CD14-positive monocyte (primary cell): ENCODE results near the gene ANAPC7. TPM values are rescaled to one million over a fixed set of nuclear protein-coding genes. Genes with fewer than 3 reads are reported as not detected.

Experiments used
- DNase-seq, 3 donors: peaks; one replicate each; pipeline ENCODE4 v3.0.0-alpha.2; 2011 to 2022
- H2AFZ ChIP-seq: 2 replicates; pipeline ENCODE4 v1.6.0; 2012; ENCODE audit warnings: mild to moderate bottlenecking, low read depth, low read length, inconsistent platforms; ENCODE audit not compliant: insufficient read depth, poor library complexity, severe bottlenecking
- H3K27ac ChIP-seq, 2 donors: 1 replicate in 1 of 2; 2 replicates in 1 of 2; pipeline ENCODE4 v1.5.1; 2012 to 2013; ENCODE audit warnings: low read length in 2 of 2, control low read depth in 1 of 2, inconsistent platforms in 1 of 2, low read depth in 1 of 2, mild to moderate bottlenecking in 1 of 2
- H3K27me3 ChIP-seq, 2 donors: one replicate each; pipeline versions ENCODE4 v1.6.0 to v1.6.1; 2011 to 2013; ENCODE audit warnings: low read length in 2 of 2; ENCODE audit not compliant: control insufficient read depth in 2 of 2, insufficient read depth in 2 of 2
- H3K36me3 ChIP-seq, 2 donors: replicated peaks in 1 of 2; 1 replicate in 1 of 2; 2 replicates in 1 of 2; pipeline versions ENCODE4 v1.5.1 to v1.6.1; 2012 to 2013; ENCODE audit warnings: low read length in 2 of 2, control low read depth in 1 of 2, inconsistent platforms in 1 of 2, mild to moderate bottlenecking in 1 of 2; ENCODE audit not compliant: insufficient read depth in 2 of 2, control insufficient read depth in 1 of 2
- H3K4me1 ChIP-seq, 2 donors: 1 replicate in 1 of 2; 2 replicates in 1 of 2; pipeline versions ENCODE4 v1.5.1 to v1.6.1; 2012 to 2013; ENCODE audit warnings: low read length in 2 of 2, control low read depth in 1 of 2, inconsistent platforms in 1 of 2, mild to moderate bottlenecking in 1 of 2, moderate library complexity in 1 of 2; ENCODE audit not compliant: insufficient read depth in 2 of 2, control insufficient read depth in 1 of 2
- H3K4me2 ChIP-seq: replicated peaks from 2 replicates; pipeline ENCODE3; 2012; ENCODE audit warnings: low read length, moderate library complexity, mild to moderate bottlenecking; ENCODE audit not compliant: poor library complexity, severe bottlenecking; ENCODE audit errors: extremely low read depth
- H3K4me3 ChIP-seq, 3 experiments: fragments of 200-600 bp in 1 of 3; sonication (generic) in 1 of 3; replicated peaks in 1 of 3; 1 replicate in 2 of 3; 2 replicates in 1 of 3; pipeline ENCODE4 v1.5.1; 2011 to 2013; ENCODE audit warnings: low read length in 3 of 3, mild to moderate bottlenecking in 3 of 3, control low read depth in 2 of 3, low read depth in 2 of 3, inconsistent platforms in 1 of 3, moderate library complexity in 1 of 3
- H3K79me2 ChIP-seq: 2 replicates; pipeline ENCODE4 v1.6.0; 2012; ENCODE audit warnings: mild to moderate bottlenecking, control low read depth, inconsistent platforms, low read length, moderate library complexity; ENCODE audit not compliant: insufficient read depth
- H3K9ac ChIP-seq: 2 replicates; pipeline ENCODE4 v1.6.0; 2017; ENCODE audit warnings: low read length, mild to moderate bottlenecking; ENCODE audit not compliant: insufficient read depth, poor library complexity, severe bottlenecking
- H3K9me3 ChIP-seq, 2 donors: replicated peaks in 1 of 2; 1 replicate in 1 of 2; 2 replicates in 1 of 2; pipeline versions ENCODE4 v1.5.1 to v1.6.1; 2012 to 2013; ENCODE audit warnings: low read length in 2 of 2, control low read depth in 1 of 2; ENCODE audit not compliant: control insufficient read depth in 1 of 2, insufficient read depth in 1 of 2
- H4K20me1 ChIP-seq: 2 replicates; pipeline ENCODE4 v1.6.0; 2012; ENCODE audit warnings: mild to moderate bottlenecking, low read length, control low read depth, moderate library complexity; ENCODE audit not compliant: insufficient read depth
- H3K27ac Mint-ChIP-seq, 7 donors: one replicate each; pipeline ENCODE4 v1.8.0; 2020; ENCODE audit warnings: mild to moderate bottlenecking in 7 of 7, mixed read lengths in 7 of 7, moderate library complexity in 6 of 7, inconsistent platforms in 2 of 7
- H3K27me3 Mint-ChIP-seq, 3 donors: one replicate each; pipeline ENCODE4 v1.8.0; 2021 to 2022; ENCODE audit warnings: low read depth in 3 of 3, mild to moderate bottlenecking in 3 of 3, mixed read lengths in 3 of 3, moderate library complexity in 3 of 3, inconsistent platforms in 1 of 3
- H3K36me3 Mint-ChIP-seq, 2 donors: one replicate each; pipeline ENCODE4 v1.8.0; 2020; ENCODE audit warnings: mixed read lengths in 2 of 2, inconsistent platforms in 1 of 2, mild to moderate bottlenecking in 1 of 2
- H3K4me1 Mint-ChIP-seq: one replicate; pipeline ENCODE4 v1.8.0; 2020; ENCODE audit warnings: mild to moderate bottlenecking, mixed read lengths
- H3K4me3 Mint-ChIP-seq, 2 donors: one replicate each; pipeline ENCODE4 v1.8.0; 2020; ENCODE audit warnings: mild to moderate bottlenecking in 2 of 2, mixed read lengths in 2 of 2, moderate library complexity in 1 of 2
- H3K9me3 Mint-ChIP-seq, 7 donors: one replicate each; pipeline ENCODE4 v1.8.0; 2020 to 2022; ENCODE audit warnings: mixed read lengths in 7 of 7, mild to moderate bottlenecking in 6 of 7, moderate library complexity in 6 of 7, inconsistent platforms in 2 of 7
- CTCF ChIP-seq: fragments of 200-600 bp; IDR thresholded peaks from one replicate; pipeline ENCODE4 v1.8.0; 2022; ENCODE audit warnings: antibody characterized with exemption, mild to moderate bottlenecking
- WGBS: methylation state at CpG from one replicate; pipeline ENCODE4 v1.1.5; 2013; ENCODE audit warnings: missing lambda C conversion rate; ENCODE audit not compliant: insufficient coverage; 5-methylcytosine and 5-hydroxymethylcytosine counted together
- intact Hi-C, 2 donors: fragments of 100-400 bp; cut with micrococcal nuclease; formaldehyde crosslinking; loops; one replicate each; pipeline versions ENCODE4 v1.15.0 to v1.15.1; 2023
- polyA plus RNA-seq, 3 donors: library from polyadenylated mRNA; depleted of rRNA in 1 of 3; unstranded in 2 of 3; stranded (reverse) in 1 of 3; fragments of 300-500 nt in 2 of 3; fragments of >200 nt in 1 of 3; fragmentation: Illumina TruSeq in 2 of 3; gene quantifications; 1 replicate in 2 of 3; 2 replicates in 1 of 3; pipeline ENCODE4 v1.2.3, GENCODE V29; 2012 to 2021

Gene ANAPC7
- polyA plus RNA-seq, 3 donors = 12.9 to 41.6 (median 17.2) TPM

GRCh38 chr12:110444455-110444854 lies 40.9 kb upstream of the ANAPC7 start:
- intact Hi-C loops = no loop called here
- WGBS = 100% methylated on average over 1 of the region's 3 CpGs
- no peaks in the 10 kb centered on the region for H3K9me3 Mint-ChIP-seq
- H3K27ac Mint-ChIP-seq = peak overlapping the region in 1 of 7 donors; percentile 18
- Histone ChIP-seq H4K20me1 (peaks cover 97% of the 10 kb centered on the region), H3K36me3 (peaks cover 54 to 77% of the 10 kb centered on the region in 2 donors), H3K79me2 (peaks cover 99% of the 10 kb centered on the region), H3K4me1 (peaks cover 26 to 35% of the 10 kb centered on the region in 2 donors), H3K9me3 (no peaks in the 10 kb centered on the region), H2AFZ (no peak overlapping the region), H3K9ac (no peak overlapping the region), H3K27ac (no peak overlapping the region), H3K4me3 (no peak overlapping the region), H3K4me2 (no peak overlapping the region), H3K27me3 (no peaks in the 10 kb centered on the region)
- DNase-seq = no peak
- H3K4me3 Mint-ChIP-seq = no peak overlapping the region
- peaks cover 32% of the 10 kb centered on the region for H3K4me1 Mint-ChIP-seq
- H3K36me3 Mint-ChIP-seq = peaks cover 40 to 78% of the 10 kb centered on the region in 2 donors
- no peak for TF ChIP-seq CTCF
- H3K27me3 Mint-ChIP-seq = no peaks in the 10 kb centered on the region

GRCh38 chr12:110436231-110436630 lies 32.7 kb upstream of the ANAPC7 start:
- no peak overlapping the region for H2AFZ ChIP-seq
- no peaks in the 10 kb centered on the region for H3K4me1 ChIP-seq
- no peaks in the 10 kb centered on the region for H3K27me3 ChIP-seq
- no peak overlapping the region for H3K27ac ChIP-seq
- no peak overlapping the region for H3K9ac ChIP-seq
- TF ChIP-seq CTCF = no peak
- Mint-ChIP-seq H3K27ac (peak overlapping the region in 1 of 7 donors; percentile 48), H3K4me1 (peaks cover 1% of the 10 kb centered on the region), H3K4me3 (no peak overlapping the region), H3K27me3 (peaks cover 0 to 3% (median 0%) of the 10 kb centered on the region in 3 donors), H3K36me3 (peaks cover 47 to 73% of the 10 kb centered on the region in 2 donors), H3K9me3 (no peaks in the 10 kb centered on the region)
- intact Hi-C loops = no loop called here
- no peak overlapping the region for H3K4me3 ChIP-seq
- peaks cover 60 to 72% of the 10 kb centered on the region in 2 donors for H3K36me3 ChIP-seq
- H3K4me2 ChIP-seq = no peak overlapping the region
- peaks cover 23% of the 10 kb centered on the region for H3K79me2 ChIP-seq
- DNase-seq = no peak
- WGBS = no CpG with 5 or more reads among the region's 2 CpGs
- peaks cover 60% of the 10 kb centered on the region for H4K20me1 ChIP-seq
- no peaks in the 10 kb centered on the region for H3K9me3 ChIP-seq
